HG03159 (cell line): ENCODE results near the gene BTBD19.

Experiments used
- ATAC-seq: cut with Tn5 transposase; IDR thresholded peaks from one replicate; pipeline ENCODE4 v1.9.1; 2021; ENCODE audit warnings: mild to moderate bottlenecking, moderate library complexity; ENCODE audit not compliant: unreplicated experiment

The BTBD19 gene

GRCh38 chr1:44853201-44853600 is 44.9 kb downstream of the BTBD19 start:
- ATAC-seq = no peak

- ATAC-seq = no peak
Measured at GRCh38 chr1:44854970-44855369, 46.6 kb downstream of the BTBD19 start.

DNA sequence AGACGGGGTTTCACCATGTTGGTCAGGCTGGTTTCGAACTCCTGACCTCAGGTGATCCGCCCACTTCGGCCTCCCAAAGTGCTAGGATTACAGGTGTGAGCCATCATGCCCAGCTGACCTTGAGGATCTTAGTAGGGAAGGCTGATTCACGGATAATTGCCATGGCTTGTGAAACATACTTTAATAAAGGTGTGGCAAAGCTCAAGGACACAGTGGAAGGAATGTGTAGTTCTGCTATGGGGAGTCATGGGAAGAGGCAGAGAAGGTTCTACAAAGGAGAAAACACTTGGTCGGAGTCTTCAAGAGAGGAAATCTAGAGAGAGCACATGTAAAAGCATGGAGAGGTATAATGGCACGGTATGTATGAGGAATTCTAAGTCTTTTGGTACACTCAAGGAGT is 47.4 kb downstream of the BTBD19 start:
- ATAC-seq = no peak

DNA sequence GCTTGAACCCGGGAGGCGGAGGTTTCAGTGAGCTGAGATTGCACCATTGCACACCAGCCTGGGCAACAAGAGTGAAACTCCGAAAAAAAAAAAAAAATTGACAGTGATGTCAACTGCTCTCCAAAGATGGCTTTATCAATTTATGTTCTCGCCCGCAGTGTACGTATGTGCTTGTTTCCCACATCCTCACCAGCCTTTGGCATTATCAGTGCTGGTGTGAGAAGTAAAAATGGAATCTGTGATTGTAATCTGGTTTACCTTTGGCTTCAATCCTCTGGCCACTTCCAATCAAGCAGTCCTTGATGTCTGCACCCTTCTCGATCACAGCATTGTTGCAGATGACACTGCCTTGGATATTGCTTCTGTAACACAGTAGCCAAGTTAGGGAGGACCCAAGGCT is 49.1 kb downstream of the BTBD19 start:
- ATAC-seq = no peak

GRCh38 chr1:44860331-44860730 is 52.0 kb downstream of the BTBD19 start:
- no peak for ATAC-seq

- no peak for ATAC-seq
Measured at GRCh38 chr1:44860891-44861425, 52.6 kb downstream of the BTBD19 start.

- no peak for ATAC-seq
Measured at GRCh38 chr1:44862829-44863401, 54.6 kb downstream of the BTBD19 start.
